Measurements from ENCODE around the gene WNT7A.

The WNT7A gene

GRCh38 chr3:13894807-13895154 lies 14.9 kb upstream of the WNT7A start:
- H3K4me1 ChIP-seq (ENCODE audit: insufficient read depth, low read length, poor library complexity, severe bottlenecking), result peaks cover 12% of the 10 kb centered on the region
- TF ChIP-seq EZH2phosphoT487 (IDR thresholded peaks at IDR 0.05; ENCODE audit: borderline replicate concordance) (no peak), CTCF (conservative IDR thresholded peaks at IDR 0.05; ENCODE audit: low read length) (no peak)
- no peaks in the 10 kb centered on the region for H3K9me2 ChIP-seq (replicated peaks; ENCODE audit: low read depth, low read length)
- no peaks in the 10 kb centered on the region for H3K79me2 ChIP-seq (ENCODE audit: insufficient read depth, low read length)
- no peaks in the 10 kb centered on the region for H3K36me3 ChIP-seq (ENCODE audit: insufficient read depth, low read length)
- H3K4me2 ChIP-seq (ENCODE audit: low read depth, low read length, poor library complexity, severe bottlenecking), result no peak overlapping the region
- H3K9ac ChIP-seq (ENCODE audit: low read depth, low read length, poor library complexity, severe bottlenecking), result no peak overlapping the region
- H3K4me3 ChIP-seq (ENCODE audit: low read length, poor library complexity, severe bottlenecking), result no peak overlapping the region
- H4K20me1 ChIP-seq (ENCODE audit: insufficient read depth, low read length, poor library complexity, severe bottlenecking), result no peaks in the 10 kb centered on the region
- no peaks in the 10 kb centered on the region for H3K9me3 ChIP-seq (ENCODE audit: insufficient read depth, low read depth, low read length)
- H3K27me3 ChIP-seq (ENCODE audit: insufficient read depth, low read length, poor library complexity, severe bottlenecking), result peaks cover 26% of the 10 kb centered on the region
- H2AFZ ChIP-seq (ENCODE audit: low read length), result no peak overlapping the region
- H3F3A ChIP-seq (ENCODE audit: low read depth), result no peaks in the 10 kb centered on the region

GRCh38 chr3:13894096-13894806 lies 14.4 kb upstream of the WNT7A start:
- no peak overlapping the region for H3K9ac ChIP-seq (ENCODE audit: low read depth, low read length, poor library complexity, severe bottlenecking)
- H3K27me3 ChIP-seq (ENCODE audit: insufficient read depth, low read length, poor library complexity, severe bottlenecking), result peaks cover 26% of the 10 kb centered on the region
- no peak overlapping the region for H3K4me2 ChIP-seq (ENCODE audit: low read depth, low read length, poor library complexity, severe bottlenecking)
- H3F3A ChIP-seq (ENCODE audit: low read depth), result no peaks in the 10 kb centered on the region
- no peak overlapping the region for H2AFZ ChIP-seq (ENCODE audit: low read length)
- peaks cover 12% of the 10 kb centered on the region for H3K4me1 ChIP-seq (ENCODE audit: insufficient read depth, low read length, poor library complexity, severe bottlenecking)
- no peaks in the 10 kb centered on the region for H3K36me3 ChIP-seq (ENCODE audit: insufficient read depth, low read length)
- no peaks in the 10 kb centered on the region for H3K9me3 ChIP-seq (ENCODE audit: insufficient read depth, low read depth, low read length)
- H4K20me1 ChIP-seq (ENCODE audit: insufficient read depth, low read length, poor library complexity, severe bottlenecking), result no peaks in the 10 kb centered on the region
- H3K9me2 ChIP-seq (replicated peaks; ENCODE audit: low read depth, low read length), result no peaks in the 10 kb centered on the region
- H3K79me2 ChIP-seq (ENCODE audit: insufficient read depth, low read length), result no peaks in the 10 kb centered on the region
- no peak overlapping the region for H3K4me3 ChIP-seq (ENCODE audit: low read length, poor library complexity, severe bottlenecking)
- TF ChIP-seq EZH2phosphoT487 (IDR thresholded peaks at IDR 0.05; ENCODE audit: borderline replicate concordance), result no peak
- no peak for TF ChIP-seq CTCF (conservative IDR thresholded peaks at IDR 0.05; ENCODE audit: low read length)

GRCh38 chr3:13892304-13892703 lies 12.4 kb upstream of the WNT7A start:
- H3K9ac ChIP-seq (ENCODE audit: low read depth, low read length, poor library complexity, severe bottlenecking), result no peak overlapping the region
- TF ChIP-seq EZH2phosphoT487 (IDR thresholded peaks at IDR 0.05; ENCODE audit: borderline replicate concordance) (no peak), CTCF (conservative IDR thresholded peaks at IDR 0.05; ENCODE audit: low read length) (no peak)
- H3K4me3 ChIP-seq (ENCODE audit: low read length, poor library complexity, severe bottlenecking), result no peak overlapping the region
- no peaks in the 10 kb centered on the region for H3K79me2 ChIP-seq (ENCODE audit: insufficient read depth, low read length)
- no peak overlapping the region for H3K4me2 ChIP-seq (ENCODE audit: low read depth, low read length, poor library complexity, severe bottlenecking)
- H4K20me1 ChIP-seq (ENCODE audit: insufficient read depth, low read length, poor library complexity, severe bottlenecking), result no peaks in the 10 kb centered on the region
- no peaks in the 10 kb centered on the region for H3K36me3 ChIP-seq (ENCODE audit: insufficient read depth, low read length)
- H3K9me2 ChIP-seq (replicated peaks; ENCODE audit: low read depth, low read length), result no peaks in the 10 kb centered on the region
- no peaks in the 10 kb centered on the region for H3F3A ChIP-seq (ENCODE audit: low read depth)
- peaks cover 26% of the 10 kb centered on the region for H3K27me3 ChIP-seq (ENCODE audit: insufficient read depth, low read length, poor library complexity, severe bottlenecking)
- peaks cover 12% of the 10 kb centered on the region for H3K4me1 ChIP-seq (ENCODE audit: insufficient read depth, low read length, poor library complexity, severe bottlenecking)
- no peaks in the 10 kb centered on the region for H3K9me3 ChIP-seq (ENCODE audit: insufficient read depth, low read depth, low read length)
- H2AFZ ChIP-seq (ENCODE audit: low read length), result no peak overlapping the region
